Heart left ventricle (tissue), 13 donors: ENCODE results near the gene ENTPD8.

Experiments used
- CTCF ChIP-seq, 12 donors: fragments of 200-600 bp; sonication (generic) in 4 of 12; IDR thresholded peaks; one replicate each; pipeline versions ENCODE4 v1.5.0 to v1.8.0; 2018 to 2022; ENCODE audit warnings: antibody characterized with exemption in 12 of 12, mild to moderate bottlenecking in 5 of 12
- POLR2A ChIP-seq, 2 donors: fragments of 450-650 bp; IDR thresholded peaks; one replicate each; pipeline ENCODE4 v1.6.1; 2017; ENCODE audit warnings: antibody characterized with exemption in 2 of 2, mild to moderate bottlenecking in 2 of 2, moderate library complexity in 2 of 2
- donor health status: ischemic (EF 13 %, LVEDD 7.1; RV severe dilation, severe dysfunction).
- donor health status: DM: no; HTN: yes; CAD: no.
- donor health status: DM: no; HTN: no; CAD: no.
- donor health status: ischemic (EF 25% LVEDD 6.9; RV normal size, moderate dysfunction).
- donor health status: ischemic (EF 25% LVEDD 5.7; RV mildly dilated, moderate dysfunction).
- donor health status: ischemic (EF 35%, LVEDD 5.7; RV mildly dilated, moderate dysfunction).
- donor health status: nonischemic (EF 11% LVEDD 7.7; RV severe dilation, severe dysfunction).
- donor health status: DM: yes; HTN: yes; CAD: no.
- donor health status: PGD.
- donor health status: ischemic (EF 29% LVEDD 5.4; RV normal size, mild dysfunction).
- donor health status: nonischemic (EF 23%, LVEDD 6.1; RV moderate dilation, normal function).

- TF ChIP-seq CTCF (IDR thresholded peaks at IDR 0.05) (no peak), POLR2A (IDR thresholded peaks at IDR 0.05) (no peak)
Measured at GRCh38 chr9:137444106-137444790, 3.1 kb upstream of the ENTPD8 start.
